HG03439 (cell line): ENCODE results near the gene WDR43.
A peak's percentile ranks its signal among the peaks of the same experiment; 100 is the strongest.

ENCODE experiments used
- ATAC-seq: cut with Tn5 transposase; IDR thresholded peaks from one replicate; pipeline ENCODE4 v1.9.1; 2021; ENCODE audit warnings: mild to moderate bottlenecking, moderate library complexity; ENCODE audit not compliant: unreplicated experiment

WDR43 gene

GRCh38 chr2:28894470-28895188, at the start of gene WDR43:
Gene WDR43 (plus strand): TSS chr2:28894667. CDS start chr2:28894699, 32 bp downstream.
- peak; percentile 82 for ATAC-seq

GRCh38 chr2:28855193-28855592, 39.3 kb upstream of the WDR43 start:
- no peak for ATAC-seq

- no peak for ATAC-seq
Observed at GRCh38 chr2:28855977-28856376, 38.5 kb upstream of the WDR43 start.

- ATAC-seq = no peak
Observed at GRCh38 chr2:28868611-28869010, 25.9 kb upstream of the WDR43 start.

GRCh38 chr2:28869494-28870145, 24.8 kb upstream of the WDR43 start:
- peak; percentile 19 for ATAC-seq

GRCh38 chr2:28870146-28870891, 24.1 kb upstream of the WDR43 start, which contains the start of gene TRMT61B:
Gene TRMT61B (minus strand): TSS chr2:28870309. CDS start chr2:28870277, 32 bp downstream.
- ATAC-seq = peak; percentile 97

GRCh38 chr2:28871620-28872019, 22.8 kb upstream of the WDR43 start:
- ATAC-seq = no peak

GRCh38 chr2:28880193-28880592, 14.3 kb upstream of the WDR43 start:
- no peak for ATAC-seq

GRCh38 chr2:28893488-28893887, 979 bp upstream of the WDR43 start:
- no peak for ATAC-seq

GRCh38 chr2:28895189-28895893, 874 bp downstream of the WDR43 start:
- peak; percentile 26 for ATAC-seq

- no peak for ATAC-seq
Observed at GRCh38 chr2:28896906-28897305, 2.4 kb downstream of the WDR43 start.

GRCh38 chr2:28898048-28898447, 3.6 kb downstream of the WDR43 start:
- no peak for ATAC-seq

- no peak for ATAC-seq
Observed at GRCh38 chr2:28901202-28901601, 6.7 kb downstream of the WDR43 start.

- ATAC-seq = no peak
Observed at GRCh38 chr2:28901841-28902240, 7.4 kb downstream of the WDR43 start.

GRCh38 chr2:28902584-28902983, 8.1 kb downstream of the WDR43 start:
- ATAC-seq = no peak

- no peak for ATAC-seq
Observed at GRCh38 chr2:28904295-28904694, 9.8 kb downstream of the WDR43 start.

- ATAC-seq = no peak
Observed at GRCh38 chr2:28904802-28905457, 10.5 kb downstream of the WDR43 start.

GRCh38 chr2:28905533-28905932, 11.1 kb downstream of the WDR43 start:
- ATAC-seq = no peak

GRCh38 chr2:28906376-28906775, 11.9 kb downstream of the WDR43 start:
- no peak for ATAC-seq

- ATAC-seq = no peak
Observed at GRCh38 chr2:28906821-28907220, 12.4 kb downstream of the WDR43 start.

GRCh38 chr2:28908172-28908571, 13.7 kb downstream of the WDR43 start:
- ATAC-seq = no peak
